HG02759 (cell line): Measurements from ENCODE around the gene COLGALT1.
A peak's percentile ranks its signal among the peaks of the same experiment; 100 is the strongest.
"Not testable (repeated sequence)": the region's sequence is repeated elsewhere in the genome, so short reads cannot be mapped to it uniquely, and the experiment has no call there.

Experiments
- ATAC-seq: cut with Tn5 transposase; IDR thresholded peaks from one replicate; pipeline ENCODE4 v1.9.1; 2021; ENCODE audit warnings: mild to moderate bottlenecking, moderate library complexity; ENCODE audit not compliant: unreplicated experiment

The COLGALT1 gene

GRCh38 chr19:17532116-17532515 lies 23.3 kb upstream of the COLGALT1 start:
- no peak for ATAC-seq

DNA sequence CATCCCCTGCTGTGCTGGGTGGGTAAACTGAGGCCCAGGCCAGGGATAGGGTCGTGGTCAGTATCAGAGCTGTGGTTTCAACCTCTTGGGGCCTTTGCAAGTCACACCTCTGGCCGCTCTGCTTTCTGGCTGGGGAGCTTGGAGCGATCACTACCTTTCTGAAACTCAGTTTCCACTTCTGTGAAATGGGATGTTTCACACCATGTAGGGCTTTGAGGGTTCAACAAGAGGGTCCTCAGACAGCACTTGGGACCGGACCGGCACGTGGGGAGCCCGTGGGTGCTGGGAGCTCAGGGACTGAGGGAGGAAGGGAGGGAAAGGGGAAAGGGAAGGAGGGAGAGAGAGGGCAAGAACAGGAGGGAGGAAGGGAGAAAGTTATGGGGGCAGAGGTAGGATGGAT lies 22.9 kb upstream of the COLGALT1 start:
- ATAC-seq = no peak

DNA sequence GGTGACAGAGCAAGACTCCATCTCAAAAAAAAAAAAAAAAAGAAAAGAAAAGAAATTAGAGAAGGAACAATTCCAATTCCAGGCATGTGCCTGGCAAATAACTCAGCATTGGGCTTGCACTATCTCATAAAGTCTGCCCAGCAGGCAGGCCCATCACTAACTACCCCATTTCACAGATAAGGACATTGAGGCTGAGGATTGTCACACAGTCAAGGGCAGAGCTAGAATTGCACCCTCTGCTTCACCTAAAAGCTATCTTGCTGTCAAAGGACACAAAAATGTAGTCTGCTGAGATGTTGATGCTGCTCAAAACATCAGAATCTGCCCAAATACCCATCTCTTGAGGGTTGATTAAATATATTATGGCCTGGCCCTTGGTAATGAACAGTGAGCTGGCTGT lies 20.7 kb upstream of the COLGALT1 start:
- ATAC-seq = no peak

- ATAC-seq = no peak
Measured at GRCh38 chr19:17536955-17537354, 18.5 kb upstream of the COLGALT1 start.

DNA sequence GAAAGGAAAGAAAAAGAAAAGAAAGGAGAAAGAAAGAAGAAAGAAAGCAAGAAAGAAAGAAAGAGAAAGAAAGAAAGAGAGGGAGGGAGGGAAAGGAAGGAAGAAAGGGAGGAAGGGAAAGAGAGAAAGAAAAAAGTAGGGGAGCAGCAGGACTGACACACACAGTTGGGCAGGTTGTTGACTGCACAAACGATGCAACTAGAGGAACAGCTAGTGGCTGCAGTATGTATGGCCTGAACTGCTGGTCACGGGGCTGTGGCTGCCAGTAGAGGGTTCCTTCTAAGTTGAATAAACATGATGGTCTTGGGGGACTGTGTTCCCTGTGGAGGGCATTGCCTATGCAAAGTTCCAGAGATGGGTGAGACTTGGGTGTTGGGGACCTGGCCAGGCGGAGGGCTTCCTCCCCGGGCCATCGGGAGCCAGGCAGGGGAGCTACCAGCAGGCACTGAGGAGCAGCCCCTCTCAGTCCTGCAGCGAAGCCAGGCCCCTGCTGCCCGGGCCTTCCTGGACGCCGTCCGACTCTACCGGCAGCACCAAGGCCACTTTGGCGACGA lies 16.7 kb upstream of the COLGALT1 start:
- ATAC-seq = no peak

GRCh38 chr19:17539238-17540117 lies 16.0 kb upstream of the COLGALT1 start:
- ATAC-seq = peak; percentile 67

DNA sequence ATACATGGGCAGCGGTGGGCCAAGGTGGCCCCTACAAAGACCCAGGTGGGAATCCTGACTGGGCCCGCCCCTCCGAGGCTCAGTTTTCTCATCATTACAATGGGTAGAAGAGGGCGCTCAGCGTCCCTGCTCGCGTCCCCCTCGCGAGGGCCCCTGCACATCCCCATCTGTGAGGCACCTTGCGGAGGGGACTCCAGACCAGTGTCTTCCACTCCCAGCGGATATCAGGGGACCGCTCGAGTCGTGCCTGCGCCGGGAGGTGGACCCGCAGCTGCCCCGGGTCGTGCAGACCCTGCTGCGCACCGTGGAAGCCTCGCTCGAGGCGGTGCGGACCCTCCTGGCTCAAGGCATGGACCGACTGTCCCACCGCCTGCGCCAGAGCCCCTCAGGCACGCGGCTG lies 15.3 kb upstream of the COLGALT1 start:
- no peak for ATAC-seq

- no peak for ATAC-seq
Measured at GRCh38 chr19:17541184-17541759, 14.2 kb upstream of the COLGALT1 start.

- no peak for ATAC-seq
Measured at GRCh38 chr19:17542042-17542441, 13.4 kb upstream of the COLGALT1 start.

- ATAC-seq = no peak
Measured at GRCh38 chr19:17542793-17543582, 12.5 kb upstream of the COLGALT1 start.

DNA sequence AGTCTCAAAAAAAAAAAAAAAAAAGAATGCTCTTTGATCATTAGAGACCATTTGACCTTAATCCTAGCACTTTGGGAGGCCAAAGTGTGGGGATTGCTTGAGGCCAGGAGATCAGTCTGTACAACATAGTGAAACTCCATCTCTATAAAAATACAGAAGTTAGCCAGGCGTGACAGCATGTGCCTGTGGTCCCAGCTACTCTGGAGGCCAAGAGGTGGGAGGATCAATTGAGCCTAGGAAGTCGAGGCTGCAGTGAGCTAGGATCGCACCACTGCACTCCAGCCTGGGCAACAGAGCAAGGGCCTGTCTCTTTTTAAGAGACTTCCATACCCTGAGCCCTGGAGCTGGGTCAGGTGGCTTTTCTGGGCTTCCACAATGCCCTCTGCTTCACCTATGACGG lies 11.5 kb upstream of the COLGALT1 start:
- no peak for ATAC-seq

GRCh38 chr19:17544418-17544817 lies 11.0 kb upstream of the COLGALT1 start:
- ATAC-seq = no peak

DNA sequence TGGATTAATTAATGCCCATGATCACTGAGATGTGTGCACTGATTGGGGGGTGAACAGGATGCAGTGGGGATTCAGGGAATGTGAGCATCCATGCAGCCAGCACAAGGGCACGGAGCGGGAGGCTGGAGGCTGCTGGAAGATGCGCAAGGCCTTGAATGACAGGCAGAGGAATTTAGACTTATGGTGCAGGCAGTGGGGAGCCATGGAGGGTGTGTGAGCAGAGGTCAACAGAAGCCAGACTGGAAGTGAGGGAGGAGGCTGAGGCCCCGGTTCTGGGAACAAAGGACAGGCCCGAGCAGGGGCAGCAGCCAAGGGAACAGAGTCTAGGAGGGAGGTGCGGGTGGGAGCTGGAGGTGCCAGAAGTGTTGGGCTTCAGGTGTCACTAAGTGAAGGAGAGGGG lies 7.3 kb upstream of the COLGALT1 start:
- ATAC-seq = no peak

DNA sequence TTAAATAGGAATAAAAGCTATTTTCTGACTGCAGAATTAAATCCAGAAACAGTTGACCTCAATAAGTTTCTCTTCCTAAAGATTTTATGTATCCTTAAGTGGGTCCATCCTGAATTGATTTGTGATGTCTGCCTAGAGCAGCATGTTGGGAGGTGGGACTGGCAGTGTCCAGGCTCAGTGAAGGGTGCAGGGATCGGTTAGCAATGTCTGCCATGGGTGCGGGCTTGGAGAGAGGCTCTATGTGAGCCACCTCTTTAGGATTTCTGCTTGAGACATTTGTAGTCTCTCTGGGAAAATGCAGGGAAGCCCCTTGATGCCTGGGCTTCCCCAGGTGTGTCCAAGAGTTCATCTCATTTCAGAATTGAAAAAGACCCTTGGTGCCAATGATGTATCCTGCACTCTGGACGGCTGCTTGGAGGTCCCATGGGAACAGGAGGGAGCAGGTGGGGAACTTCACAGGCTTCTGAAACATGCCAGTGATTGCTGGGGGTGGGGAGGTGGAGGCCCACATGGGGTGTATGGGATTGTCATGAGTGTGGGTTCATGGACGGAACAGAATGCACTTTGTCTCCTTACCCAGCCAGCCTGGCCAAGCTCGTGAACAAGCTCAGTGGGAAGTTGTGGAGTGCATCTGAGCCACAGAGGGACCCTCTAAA lies 6.2 kb upstream of the COLGALT1 start:
- ATAC-seq = no peak

GRCh38 chr19:17550076-17550667 lies 5.3 kb upstream of the COLGALT1 start:
- ATAC-seq = no peak

- not testable (repeated sequence) for ATAC-seq
Measured at GRCh38 chr19:17552735-17553134, 2.7 kb upstream of the COLGALT1 start.

- no peak for ATAC-seq
Measured at GRCh38 chr19:17553256-17553655, 2.2 kb upstream of the COLGALT1 start.

- no peak for ATAC-seq
Measured at GRCh38 chr19:17554968-17555479, 425 bp upstream of the COLGALT1 start.

DNA sequence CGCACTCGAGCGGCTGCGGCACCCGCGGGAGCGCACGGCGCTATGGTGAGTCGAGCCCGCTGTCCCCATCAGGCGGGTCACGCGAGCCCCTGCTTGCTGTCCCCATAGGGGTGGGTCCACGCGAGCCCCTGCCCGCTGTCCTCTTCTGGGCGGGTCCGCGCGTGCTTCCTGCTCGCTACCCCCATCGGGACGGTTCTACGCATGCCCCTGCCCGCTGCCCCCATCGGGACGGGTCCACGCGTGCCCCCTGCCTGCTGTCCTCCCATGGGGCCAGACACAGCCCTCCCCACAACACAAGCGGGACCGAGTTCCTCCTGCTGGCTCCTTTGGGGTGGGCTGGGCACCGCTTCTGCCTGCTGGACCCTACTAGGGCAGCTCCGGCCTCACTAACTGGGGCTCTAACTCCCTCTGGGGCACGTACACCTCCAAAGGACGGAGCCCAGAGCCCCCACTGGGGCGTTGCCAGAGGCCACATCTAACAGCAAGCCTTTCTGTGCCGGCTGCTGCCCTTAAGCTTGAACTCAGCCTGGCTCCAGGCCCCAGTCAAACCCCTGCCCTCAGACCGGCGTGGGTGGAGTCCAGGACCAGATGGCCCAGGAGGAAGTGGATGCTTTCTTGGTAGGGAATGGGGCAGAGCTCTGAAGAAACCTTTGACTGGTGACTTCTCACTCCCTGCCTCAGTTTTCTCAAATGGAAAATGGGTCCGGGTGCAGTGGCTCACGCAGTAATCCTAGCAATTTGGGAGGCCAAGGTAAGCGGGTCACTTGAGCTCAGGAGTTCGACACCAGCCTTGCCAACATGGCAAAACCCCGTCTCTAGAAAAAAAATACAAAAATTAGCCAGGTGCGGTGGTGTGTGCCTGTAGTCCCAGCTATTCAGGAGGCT lies 722 bp downstream of the COLGALT1 start:
- ATAC-seq = peak; percentile 44
